Tibial nerve (tissue), 4 donors: ENCODE measurements around the gene WFS1.

Experiments used
- EP300 ChIP-seq, 2 donors: sonication (generic); formaldehyde crosslinking; IDR thresholded peaks; one replicate each; pipeline ENCODE4 v1.6.1; 2017; ENCODE audit warnings: antibody characterized with exemption in 2 of 2, mild to moderate bottlenecking in 1 of 2
- TF ChIP-seq, protein P1 (sequence below), 5 experiments: fragments of 200-600 bp in 3 of 5; fragments of 450-650 bp in 2 of 5; sonication (generic) in 3 of 5; IDR thresholded peaks; one replicate each; pipeline ENCODE4 v1.5.1; 2016 to 2019; ENCODE audit warnings: antibody characterized with exemption in 5 of 5, mild to moderate bottlenecking in 3 of 5, moderate library complexity in 2 of 5

DNA sequence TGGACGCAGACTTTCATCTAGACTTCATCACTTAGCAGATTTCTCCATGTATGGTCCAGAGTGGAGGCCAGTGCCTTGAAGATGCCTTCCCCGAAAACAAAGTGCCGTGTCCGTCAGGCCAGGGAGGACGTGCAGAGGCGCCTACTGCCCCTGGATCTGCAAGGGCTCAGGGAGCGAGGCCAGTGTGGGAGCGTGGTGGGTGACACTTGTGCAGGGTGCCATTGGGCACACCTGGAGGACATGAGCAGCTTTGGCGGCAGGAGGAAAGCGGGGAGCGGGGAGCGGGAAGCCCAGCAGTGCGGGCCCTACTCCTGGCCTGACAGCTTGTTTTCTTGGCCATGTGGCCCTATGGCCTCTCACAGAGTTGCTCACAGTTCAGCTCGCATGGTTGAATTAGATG is 25.8 kb downstream of the WFS1 start:
- TF ChIP-seq, protein P1, sequence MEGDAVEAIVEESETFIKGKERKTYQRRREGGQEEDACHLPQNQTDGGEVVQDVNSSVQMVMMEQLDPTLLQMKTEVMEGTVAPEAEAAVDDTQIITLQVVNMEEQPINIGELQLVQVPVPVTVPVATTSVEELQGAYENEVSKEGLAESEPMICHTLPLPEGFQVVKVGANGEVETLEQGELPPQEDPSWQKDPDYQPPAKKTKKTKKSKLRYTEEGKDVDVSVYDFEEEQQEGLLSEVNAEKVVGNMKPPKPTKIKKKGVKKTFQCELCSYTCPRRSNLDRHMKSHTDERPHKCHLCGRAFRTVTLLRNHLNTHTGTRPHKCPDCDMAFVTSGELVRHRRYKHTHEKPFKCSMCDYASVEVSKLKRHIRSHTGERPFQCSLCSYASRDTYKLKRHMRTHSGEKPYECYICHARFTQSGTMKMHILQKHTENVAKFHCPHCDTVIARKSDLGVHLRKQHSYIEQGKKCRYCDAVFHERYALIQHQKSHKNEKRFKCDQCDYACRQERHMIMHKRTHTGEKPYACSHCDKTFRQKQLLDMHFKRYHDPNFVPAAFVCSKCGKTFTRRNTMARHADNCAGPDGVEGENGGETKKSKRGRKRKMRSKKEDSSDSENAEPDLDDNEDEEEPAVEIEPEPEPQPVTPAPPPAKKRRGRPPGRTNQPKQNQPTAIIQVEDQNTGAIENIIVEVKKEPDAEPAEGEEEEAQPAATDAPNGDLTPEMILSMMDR (IDR thresholded peaks at IDR 0.05) = no peak
- no peak for TF ChIP-seq EP300 (IDR thresholded peaks at IDR 0.05)
